DMS 273 treated with DMSO at 0.1 percent for 48 hours (cell line): ENCODE data around the gene GH1.
"Not testable (repeated sequence)": the region's sequence is repeated elsewhere in the genome, so short reads cannot be mapped to it uniquely, and the experiment has no call there.

Source experiments
- DNase-seq: peaks from one replicate; lab custom pipeline; 2025; lab: John Stamatoyannopoulos, UW

Gene GH1

GRCh38 chr17:63896524-63897354 lies 21.9 kb downstream of the GH1 start, which contains the start of gene CSH1:
TSS of gene CSH1 (minus strand) at chr17:63896574. CDS start at chr17:63896511, 63 bp downstream.
- DNase-seq = not testable (repeated sequence)

DNA sequence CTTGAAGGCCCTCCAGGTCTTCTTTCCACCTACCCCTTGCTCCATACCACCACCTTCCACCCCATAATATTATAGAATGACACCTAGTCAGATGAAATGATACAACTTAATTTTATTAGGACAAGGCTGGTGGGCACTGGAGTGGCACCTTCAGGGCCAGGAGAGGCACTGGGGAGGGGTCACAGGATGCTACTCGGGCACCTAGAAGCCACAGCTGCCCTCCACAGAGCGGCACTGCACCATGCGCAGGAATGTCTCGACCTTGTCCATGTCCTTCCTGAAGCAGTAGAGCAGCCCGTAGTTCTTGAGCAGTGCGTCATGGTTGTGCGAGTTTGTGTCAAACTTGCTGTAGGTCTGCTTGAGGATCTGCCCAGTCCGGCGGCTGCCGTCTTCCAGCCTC lies 23.8 kb downstream of the GH1 start:
- DNase-seq = not testable (repeated sequence)

- not testable (repeated sequence) for DNase-seq
These were observed 24.6 kb downstream of the GH1 start for GRCh38 chr17:63894021-63894420.

GRCh38 chr17:63892316-63893037 lies 26.2 kb downstream of the GH1 start:
- DNase-seq = not testable (repeated sequence)

- not testable (repeated sequence) for DNase-seq
These were observed 29.4 kb downstream of the GH1 start for GRCh38 chr17:63889026-63889848.

DNA sequence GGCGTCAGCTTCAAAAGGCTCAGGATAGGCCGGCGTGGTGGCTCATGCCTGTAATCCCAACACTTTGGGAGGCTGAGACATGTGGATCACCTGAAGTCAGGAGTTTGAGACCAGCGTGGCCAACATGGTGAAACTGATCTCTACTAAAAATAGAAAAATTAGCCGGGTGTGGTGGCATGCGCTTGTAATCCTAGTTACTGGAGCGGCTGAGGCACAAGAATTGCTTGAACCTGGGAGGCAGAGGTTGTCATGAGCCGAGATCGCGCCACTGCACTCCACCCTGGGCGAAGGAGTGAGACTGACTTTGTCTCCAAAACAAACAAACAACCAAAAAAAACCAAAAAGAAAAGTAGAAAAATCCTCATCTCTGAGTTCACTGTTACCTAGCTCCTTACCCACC lies 33.5 kb downstream of the GH1 start:
- DNase-seq = not testable (repeated sequence)

DNA sequence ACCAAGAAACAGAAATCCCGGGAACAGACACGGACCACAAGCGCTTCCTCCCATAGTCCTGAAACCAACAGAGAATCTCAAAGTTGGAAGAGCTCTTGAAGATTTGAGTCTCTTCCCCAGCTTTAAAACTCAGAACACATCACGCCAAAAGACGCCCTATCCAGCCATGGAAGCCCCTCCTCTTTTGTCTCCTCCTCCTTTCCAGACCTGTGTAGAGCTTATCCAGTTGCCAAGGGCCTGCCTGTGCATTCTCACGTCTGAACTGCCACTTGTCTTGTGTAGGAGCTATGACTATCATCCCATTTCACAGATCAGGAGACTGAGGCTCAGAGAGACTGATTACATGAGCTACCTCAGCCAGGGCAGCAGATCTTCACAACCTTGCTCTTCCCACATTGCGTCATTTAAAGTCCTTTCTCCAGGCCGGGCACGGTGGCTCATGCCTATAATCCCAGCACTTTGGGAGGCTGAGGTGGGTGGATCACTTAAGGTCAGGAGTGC lies 36.0 kb downstream of the GH1 start:
- DNase-seq = not testable (repeated sequence)

DNA sequence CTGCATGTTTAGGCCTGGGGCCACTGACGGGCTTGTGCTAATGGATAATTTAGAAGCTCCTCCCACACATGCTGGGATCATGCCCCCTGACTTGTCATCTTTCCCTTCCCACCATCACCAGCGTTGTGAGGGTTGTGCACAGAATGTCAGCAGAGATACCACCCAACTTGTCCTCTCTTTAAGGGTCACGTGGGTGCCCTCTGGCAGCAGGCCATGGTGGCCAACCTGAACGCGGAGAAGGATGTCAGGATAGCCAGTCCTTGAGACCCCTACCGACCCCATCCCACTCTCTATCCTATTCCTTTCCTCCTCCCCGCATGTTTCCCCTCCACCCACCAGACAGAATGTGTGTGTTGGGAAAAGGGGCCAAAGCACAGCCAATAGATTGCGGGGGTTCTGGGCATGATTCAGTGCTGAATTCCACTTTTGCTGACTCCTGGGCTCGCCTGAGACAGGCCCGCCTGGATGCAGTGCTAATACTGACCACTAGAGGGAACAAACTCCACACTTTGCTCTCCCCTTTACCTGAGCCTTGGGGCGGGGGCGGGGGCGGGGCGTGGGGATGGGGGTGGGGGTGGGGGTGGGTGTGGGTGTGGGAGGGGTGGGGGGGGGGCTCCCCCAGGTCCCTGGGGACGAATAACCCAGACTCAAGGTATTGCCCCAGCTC lies 36.6 kb downstream of the GH1 start, which contains the start of gene GH2:
Gene GH2, minus strand, starts transcription at position 10 of the 667 bp plus-strand sequence. CDS start 143 bp downstream, outside the sequence.
- no peak for DNase-seq

DNA sequence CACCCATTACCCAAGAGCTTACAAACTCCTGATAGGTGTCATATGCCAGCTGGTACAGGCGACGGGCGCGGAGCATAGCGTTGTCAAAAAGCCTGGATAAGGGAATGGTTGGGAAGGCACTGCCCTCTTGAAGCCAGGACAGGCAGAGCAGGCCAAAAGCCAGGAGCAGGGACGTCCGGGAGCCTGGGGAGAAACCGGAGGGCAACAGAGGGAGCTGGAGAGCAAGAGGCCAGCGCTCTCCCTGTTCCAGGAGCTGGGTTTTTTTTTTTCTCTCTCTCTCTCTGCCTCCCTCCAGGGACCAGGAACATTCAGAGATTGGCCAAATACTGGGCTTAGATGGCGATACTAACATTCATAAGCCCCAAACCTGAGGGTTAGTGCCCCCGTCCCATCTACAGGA lies 37.3 kb downstream of the GH1 start:
- not testable (repeated sequence) for DNase-seq

- no peak for DNase-seq
These were observed 37.9 kb downstream of the GH1 start for GRCh38 chr17:63880706-63881105.

- DNase-seq = not testable (repeated sequence)
These were observed 40.2 kb downstream of the GH1 start for GRCh38 chr17:63878413-63878812.

- not testable (repeated sequence) for DNase-seq
These were observed 43.9 kb downstream of the GH1 start for GRCh38 chr17:63874693-63875092.

- not testable (repeated sequence) for DNase-seq
These were observed 44.5 kb downstream of the GH1 start for GRCh38 chr17:63874061-63874626.

- not testable (repeated sequence) for DNase-seq
These were observed 45.1 kb downstream of the GH1 start, which contains the start of gene CSH2 for GRCh38 chr17:63873577-63873976. TSS of gene CSH2 (minus strand) at chr17:63873677. CDS start at chr17:63873614, 63 bp downstream.

GRCh38 chr17:63871646-63872365 lies 46.8 kb downstream of the GH1 start:
- DNase-seq = not testable (repeated sequence)

GRCh38 chr17:63870292-63870665 lies 48.4 kb downstream of the GH1 start:
- DNase-seq = not testable (repeated sequence)

DNA sequence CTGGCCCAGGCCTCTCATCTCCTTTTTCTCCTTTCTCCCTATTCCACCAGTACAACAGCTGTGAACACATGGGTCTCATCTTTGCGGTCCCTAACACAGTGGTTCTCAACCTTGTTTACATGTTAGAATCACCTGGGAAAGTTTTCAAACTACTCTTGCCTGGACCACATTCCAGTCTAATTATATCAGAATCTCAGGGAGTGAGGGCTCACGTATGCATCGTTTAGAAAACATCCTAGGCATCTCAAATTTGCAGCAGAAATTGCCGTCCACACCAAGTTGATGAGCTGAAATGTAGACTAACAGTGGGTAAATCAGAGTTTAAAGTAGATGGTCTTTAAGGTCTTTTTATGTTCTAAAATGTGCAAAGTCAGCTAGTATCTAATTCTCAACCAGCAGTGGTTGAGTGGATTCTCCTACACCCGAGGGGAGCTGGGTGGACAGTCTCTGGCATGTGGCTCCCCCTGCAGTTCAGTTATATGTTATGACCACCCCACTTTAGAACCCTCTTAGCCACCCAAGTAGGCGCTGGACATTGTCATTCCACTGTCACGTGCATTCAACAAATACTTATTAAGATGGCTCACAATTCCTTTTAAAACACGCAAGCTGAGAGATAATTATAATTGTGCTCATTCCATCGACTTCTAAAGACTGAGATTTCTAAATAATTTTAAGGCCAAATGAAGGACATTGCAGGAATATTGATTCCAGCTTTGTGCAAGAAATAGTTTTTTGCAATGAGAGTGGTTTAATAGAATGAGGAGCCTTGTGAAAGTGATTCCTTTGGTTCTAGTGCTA lies 48.9 kb downstream of the GH1 start:
- DNase-seq = not testable (repeated sequence)
